Activated CD4-positive, alpha-beta T cell treated with anti-CD3 and anti-CD28 coated beads, Interleukin-2, amount 50 U/mL, for 24 hours (primary cell): Measurements from ENCODE around the gene TBC1D1.

Source experiments
- DNase-seq, 2 donors: peaks; one replicate each; pipeline ENCODE4 v3.0.0-alpha.2; 2020; ENCODE audit warnings: low read depth in 1 of 2, low spot score in 1 of 2

Gene TBC1D1

DNA sequence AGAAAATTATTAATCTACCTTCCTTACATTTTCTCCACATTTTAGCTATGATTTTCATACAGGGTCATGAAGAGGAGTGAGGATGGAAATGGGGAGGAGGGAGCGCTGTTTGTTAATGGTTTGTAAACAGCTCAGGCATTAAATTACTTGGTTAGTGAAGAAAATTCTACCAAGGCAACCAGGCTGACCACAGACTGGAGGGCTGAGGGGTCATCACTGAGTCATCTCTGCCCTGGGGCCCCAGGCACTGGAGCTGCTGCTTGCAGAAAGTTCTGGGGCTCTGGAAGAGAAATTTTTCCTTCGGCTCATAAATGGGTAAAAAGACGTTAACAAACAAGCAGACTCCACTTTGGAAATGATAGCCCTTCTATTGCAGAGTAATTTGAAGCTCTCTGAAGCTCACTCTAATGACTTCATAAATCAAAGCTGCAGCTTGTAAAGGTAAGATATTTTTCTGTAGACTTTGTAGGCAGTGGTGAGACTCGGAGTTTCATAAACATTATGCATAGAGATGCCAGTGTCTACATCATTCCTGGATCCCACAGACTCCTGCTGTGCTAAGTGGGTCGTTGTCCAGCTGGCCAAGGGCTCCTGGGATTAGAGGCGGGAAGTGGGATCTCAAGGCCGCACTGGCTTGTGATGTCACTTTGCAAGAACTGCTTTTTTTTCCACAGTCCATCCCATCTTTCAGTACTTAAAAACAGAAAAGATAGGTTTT is 228.9 kb downstream of the TBC1D1 start:
- DNase-seq = no peak

DNA sequence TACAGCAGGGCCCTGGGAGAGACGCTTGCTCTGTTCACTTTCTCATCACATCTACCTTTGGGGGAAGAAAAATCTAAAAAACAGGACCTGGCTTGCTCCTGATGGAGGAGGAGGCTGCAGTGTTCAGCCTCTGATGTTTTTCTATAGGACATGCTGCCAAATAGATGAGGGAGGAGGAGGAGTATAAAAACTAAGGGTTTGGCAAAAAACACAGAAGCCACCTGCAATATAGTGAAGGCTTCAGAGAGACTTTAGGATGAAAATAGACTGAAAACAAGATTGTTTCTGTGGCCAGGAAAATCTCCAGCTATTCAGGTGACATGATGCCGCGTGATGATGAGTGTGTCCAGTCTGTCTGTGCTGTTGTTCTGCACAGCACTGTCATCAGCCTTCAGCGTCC is 229.9 kb downstream of the TBC1D1 start:
- no peak for DNase-seq

DNA sequence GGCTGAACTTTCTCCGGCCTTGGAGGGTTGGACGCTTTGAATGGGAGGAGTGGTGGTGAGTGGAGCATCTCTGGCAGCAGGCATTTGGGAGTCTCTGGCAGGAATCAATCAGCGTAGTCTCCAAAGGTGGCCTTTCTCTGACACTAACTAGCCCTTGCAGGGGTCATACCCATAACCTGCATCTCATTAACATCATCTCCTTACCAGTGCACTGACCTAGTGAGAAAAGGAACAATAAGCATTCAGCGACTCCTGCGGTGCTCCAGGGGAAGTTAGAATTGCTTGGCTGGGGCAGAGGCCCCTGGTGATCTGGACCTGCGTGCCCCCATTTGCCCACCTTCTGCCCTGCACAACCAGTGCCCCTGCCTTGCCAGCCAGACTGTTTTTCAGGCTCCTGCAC is 231.2 kb downstream of the TBC1D1 start:
- no peak for DNase-seq

DNA sequence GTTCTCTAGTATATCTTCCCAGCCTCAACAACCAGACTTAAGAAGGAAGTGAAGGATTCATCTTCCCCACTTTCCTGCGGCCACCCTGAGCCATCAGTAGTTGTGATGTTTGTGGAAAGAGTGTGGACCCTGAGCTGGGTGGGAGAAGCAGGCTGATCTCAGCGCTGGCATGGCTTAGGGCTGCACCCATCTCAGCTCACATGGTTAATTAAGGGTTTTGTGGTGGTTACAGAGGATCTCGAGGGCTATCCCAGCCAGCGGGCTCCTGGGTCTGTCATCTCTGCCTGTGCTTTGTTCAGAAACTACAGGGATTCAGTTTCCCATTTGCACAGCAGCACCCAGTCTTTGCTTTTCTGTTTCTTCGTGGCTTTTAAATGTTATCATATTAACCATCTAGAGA is 232.7 kb downstream of the TBC1D1 start:
- DNase-seq = no peak

- no peak for DNase-seq
Measured at GRCh38 chr4:38124961-38125360, 234.1 kb downstream of the TBC1D1 start.

DNA sequence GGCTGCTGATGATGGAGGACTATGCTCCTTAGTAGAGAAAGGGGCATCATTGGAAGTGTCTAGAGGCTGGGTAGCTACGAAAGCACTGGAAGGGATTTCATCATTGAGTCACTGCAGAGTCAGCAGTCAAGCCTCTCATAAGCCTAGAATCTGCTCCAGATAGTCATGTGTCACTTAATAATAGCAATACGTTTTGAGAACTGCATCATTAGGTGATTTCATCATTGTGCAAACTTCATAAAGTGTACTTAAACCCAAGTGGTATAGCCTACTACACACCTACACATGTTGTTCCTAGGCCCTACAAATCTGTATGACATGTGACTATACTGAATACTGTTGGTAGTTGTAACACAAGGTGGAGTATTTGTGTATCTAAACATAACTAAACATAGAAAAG is 234.9 kb downstream of the TBC1D1 start:
- no peak for DNase-seq

DNA sequence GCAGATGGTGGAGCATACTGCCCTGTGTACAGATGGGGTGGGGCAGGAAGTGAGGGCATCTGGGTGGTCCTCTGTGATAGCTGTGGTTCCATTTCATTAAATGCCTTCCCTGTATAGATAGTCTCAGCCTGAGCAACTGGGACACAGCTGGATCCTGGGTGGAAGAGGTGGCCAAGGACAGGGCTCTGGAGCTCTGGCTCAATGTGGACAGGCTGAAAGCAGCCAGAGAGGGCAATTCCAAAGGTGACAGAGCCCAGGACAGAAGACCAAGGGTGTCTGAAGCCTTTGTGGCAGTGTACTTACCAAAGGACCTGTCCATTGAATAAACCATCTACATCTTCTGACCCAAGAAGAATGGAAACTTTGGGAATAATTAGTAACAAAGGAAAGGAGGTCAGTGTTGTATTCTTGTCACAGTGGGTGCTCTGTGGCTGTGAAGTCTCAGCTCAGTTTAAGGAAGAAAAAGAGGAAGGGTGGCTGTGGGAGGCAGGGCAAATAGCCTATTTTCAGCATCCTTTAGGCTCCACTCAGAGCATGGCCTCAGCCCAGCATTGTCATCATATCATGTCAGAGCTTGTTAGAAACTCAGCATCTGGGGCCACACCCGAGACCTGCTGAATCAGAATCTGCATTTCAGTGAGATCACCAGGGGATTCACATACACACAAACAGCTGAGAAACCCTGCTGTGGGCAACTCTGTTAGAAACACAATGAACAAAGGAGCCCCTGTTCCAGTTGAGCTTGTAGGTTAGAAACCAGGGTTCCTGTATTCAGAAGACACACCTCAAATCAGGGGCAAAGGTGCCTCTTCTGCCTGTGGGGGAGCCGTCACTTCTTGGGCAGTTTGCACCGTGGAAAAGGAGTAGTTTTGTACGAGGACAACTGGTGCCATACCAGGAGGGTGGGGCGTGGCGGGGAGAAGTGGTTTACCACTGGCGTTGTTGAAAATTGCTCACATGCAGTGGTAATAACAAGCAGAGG is 237.9 kb downstream of the TBC1D1 start:
- peak; percentile 51 to 73 for DNase-seq

- DNase-seq = no peak
Measured at GRCh38 chr4:38129460-38130227, 238.8 kb downstream of the TBC1D1 start.

DNA sequence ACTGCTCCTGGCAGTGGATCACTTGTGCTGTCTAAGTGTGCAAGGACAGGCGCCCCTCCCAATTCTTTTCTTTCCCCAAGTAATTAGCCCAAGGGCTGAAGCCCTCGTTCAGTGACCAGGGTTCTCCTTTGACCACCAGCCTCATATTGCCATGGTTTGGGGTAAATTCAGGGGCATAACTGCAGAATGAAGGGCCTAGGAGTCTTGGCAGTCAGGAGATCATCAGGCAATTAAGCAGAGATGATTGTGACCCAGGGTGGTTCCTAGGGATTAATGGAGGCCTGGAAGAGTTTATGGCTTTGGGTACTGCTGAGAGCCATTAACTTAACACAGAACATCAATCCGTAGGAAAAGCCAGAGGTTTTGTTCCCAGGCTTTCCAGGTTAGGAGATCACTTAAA is 240.0 kb downstream of the TBC1D1 start:
- DNase-seq = no peak

DNA sequence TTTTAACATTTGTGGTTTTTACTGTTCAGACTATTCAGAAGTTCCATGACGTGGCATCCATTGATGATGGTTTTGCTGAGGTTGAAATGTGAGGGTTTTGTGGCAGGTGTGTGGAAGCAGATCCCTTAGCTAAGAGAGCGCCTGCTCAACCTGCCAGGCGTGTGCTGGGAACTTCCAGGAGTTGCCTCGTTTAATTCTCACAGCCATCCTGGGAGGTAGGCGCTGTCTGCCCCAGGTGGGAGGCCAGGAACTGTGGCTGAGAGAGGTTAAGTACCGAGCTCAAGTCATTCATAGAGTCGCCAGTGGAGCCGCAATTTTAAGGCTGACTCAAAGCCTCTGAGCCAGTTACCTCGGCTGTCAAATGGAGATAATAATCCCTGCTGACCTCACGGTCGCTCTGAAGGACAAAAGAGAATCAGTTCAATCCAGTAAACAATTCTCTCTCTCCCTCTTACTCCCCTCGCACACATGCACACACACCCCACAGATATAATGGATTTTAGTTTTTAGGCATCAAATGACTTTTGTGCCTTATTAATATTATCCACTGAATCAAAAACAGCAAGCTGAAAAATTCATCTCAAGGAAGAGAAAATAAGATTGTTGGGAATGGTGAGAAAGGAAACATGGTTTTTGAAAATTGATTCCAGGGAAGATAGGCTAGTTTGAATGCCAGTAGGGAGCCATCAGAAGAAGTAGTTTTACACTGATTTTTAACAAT is 240.6 kb downstream of the TBC1D1 start:
- peak; percentile 57 to 88 for DNase-seq

DNA sequence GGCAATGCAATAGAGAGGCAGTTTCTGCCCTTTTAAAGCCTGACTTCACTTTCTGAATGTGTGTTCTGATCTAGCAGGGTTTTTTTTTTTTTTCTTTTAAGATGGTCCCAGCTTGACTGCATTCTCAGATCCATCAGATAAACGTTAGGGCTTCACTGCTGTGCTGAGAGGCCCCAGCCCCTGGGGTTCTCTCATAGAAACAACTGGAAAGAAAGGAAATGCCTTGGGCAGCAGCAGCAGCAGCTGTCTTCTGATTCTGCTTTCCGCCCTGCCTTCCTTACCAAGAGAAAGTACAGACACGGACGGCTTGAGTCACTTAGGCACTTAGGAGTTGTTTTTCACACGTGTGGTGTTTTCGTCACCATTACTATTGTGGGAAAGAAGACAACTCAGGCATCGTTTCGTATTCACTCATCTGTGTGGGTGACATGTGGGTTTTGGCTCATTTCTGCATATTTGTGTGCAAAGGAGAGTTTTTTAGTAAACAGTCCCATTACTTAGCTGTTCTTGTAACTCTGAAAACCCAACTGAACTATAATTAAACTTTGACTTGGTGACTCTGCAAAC is 241.3 kb downstream of the TBC1D1 start:
- peak; percentile 39 to 83 for DNase-seq

DNA sequence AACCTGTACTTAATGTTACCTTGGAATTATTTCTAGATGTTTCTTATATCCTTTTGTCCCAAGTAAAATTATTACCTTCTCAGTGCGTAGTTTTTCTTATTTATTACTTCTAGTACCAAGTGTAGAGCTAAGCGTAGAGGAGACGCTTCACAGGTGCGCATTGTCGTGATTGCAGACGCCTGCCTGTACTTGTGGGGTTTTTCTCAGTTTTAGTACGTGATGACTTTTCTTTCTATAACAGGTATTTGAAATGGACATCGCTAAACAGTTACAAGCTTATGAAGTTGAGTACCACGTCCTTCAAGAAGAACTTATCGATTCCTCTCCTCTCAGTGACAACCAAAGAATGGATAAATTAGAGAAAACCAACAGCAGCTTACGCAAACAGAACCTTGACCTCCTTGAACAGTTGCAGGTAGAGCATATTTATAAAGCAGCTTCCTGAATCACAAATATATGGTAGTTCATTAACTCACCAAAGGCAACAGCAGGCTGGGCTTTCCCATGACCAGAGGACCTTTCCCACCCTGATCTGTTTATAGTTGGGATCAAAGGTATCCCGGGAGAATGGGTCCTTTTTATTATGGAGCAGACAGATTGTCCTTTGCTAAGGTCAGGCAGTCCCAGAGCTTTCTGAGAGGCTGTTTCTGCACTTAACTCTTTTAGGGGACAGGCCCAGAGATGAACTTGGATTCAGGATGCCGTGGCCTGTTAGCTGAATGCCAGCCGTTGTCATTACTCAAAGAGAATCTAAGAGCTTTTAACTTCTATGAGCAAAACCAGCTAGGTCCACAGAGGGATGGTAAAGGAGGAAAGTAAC is 242.2 kb downstream of the TBC1D1 start:
- DNase-seq = no peak

- DNase-seq = no peak
Measured at GRCh38 chr4:38133711-38134480, 243.0 kb downstream of the TBC1D1 start.

DNA sequence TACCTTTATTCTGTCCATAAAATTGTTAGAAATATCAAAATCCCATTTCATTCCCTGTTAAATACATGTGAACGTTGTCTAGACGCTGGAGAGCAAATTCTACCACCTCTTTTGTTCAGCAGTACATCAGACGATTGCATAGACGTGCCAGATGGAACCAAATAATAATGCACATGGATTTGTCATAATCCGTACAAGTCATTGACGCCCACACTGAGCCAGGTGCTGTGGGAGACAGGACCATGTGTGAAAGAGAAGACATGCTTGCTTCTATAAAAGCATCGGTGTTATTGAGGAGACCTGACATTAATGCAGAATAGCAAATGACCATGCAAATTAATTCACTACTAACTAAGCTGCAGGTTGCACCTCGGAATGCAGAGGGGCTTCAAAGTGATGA is 244.3 kb downstream of the TBC1D1 start:
- no peak for DNase-seq

GRCh38 chr4:38136604-38137003 is 245.7 kb downstream of the TBC1D1 start:
- no peak for DNase-seq

GRCh38 chr4:38137080-38137479 is 246.2 kb downstream of the TBC1D1 start:
- no peak for DNase-seq

DNA sequence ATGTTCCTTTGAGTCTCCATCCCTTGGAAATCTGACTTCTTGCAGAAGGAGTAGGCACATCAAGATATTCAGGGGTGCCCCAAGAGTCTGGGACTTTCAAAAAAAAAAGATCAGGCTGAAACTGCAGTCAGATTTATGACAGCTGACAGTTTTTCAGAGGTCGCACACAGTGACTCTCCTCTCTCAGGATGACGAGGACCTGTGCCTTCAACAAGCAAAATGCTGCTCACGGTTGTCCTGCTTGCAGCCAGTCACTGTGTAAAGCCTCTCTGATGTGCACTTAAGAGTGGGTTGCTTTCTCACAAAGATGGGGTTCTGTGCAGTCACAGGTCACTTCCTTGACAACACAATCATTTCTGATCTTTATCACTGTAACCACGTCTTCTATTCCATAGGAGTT is 247.5 kb downstream of the TBC1D1 start:
- DNase-seq = no peak

- DNase-seq = no peak
Measured at GRCh38 chr4:38139187-38139586, 248.3 kb downstream of the TBC1D1 start.

GRCh38 chr4:38140643-38141203 is 249.8 kb downstream of the TBC1D1 start:
- DNase-seq = no peak
